Tracheal epithelial cell (primary cell): Measurements from ENCODE around the gene XRRA1. TPM values are rescaled to one million over a fixed set of nuclear protein-coding genes. Genes with fewer than 3 reads are reported as not detected.

Experiments
- total RNA-seq: library from RNA; depleted of rRNA; stranded (reverse); fragments of >200 nt; gene quantifications from 2 replicates; pipeline ENCODE4 v1.2.1, GENCODE V29; 2014

XRRA1 gene, protein sequence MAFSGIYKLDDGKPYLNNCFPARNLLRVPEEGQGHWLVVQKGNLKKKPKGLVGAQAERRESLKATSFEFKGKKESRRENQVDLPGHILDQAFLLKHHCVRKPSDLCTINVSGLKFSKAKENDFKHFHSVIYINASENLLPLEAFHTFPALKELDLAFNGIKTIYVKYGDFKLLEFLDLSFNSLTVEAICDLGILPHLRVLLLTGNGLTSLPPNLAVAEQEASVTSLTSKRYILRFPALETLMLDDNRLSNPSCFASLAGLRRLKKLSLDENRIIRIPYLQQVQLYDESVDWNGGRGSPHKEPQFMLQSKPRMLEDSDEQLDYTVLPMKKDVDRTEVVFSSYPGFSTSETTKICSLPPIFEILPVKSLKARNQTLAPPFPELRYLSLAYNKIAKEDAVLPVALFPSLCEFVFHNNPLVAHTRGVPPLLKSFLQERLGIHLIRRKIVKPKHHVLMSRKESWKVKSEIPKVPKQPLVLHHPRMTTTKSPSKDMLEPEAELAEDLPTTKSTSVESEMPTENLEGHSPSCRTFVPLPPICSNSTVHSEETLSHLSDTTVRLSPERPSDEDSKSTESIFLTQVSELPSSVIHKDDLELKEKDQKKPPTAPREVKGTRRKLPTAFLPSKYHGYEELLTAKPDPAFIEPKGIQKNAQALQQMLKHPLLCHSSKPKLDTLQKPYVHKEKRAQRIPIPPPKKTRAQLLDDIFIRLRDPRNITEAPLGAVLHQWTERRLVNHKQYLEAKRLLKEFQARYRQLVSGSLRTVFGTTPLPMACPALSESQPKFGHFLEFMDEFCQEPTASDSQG
- 5.5 and 20.9 TPM in 2 replicates for total RNA-seq

DNA sequence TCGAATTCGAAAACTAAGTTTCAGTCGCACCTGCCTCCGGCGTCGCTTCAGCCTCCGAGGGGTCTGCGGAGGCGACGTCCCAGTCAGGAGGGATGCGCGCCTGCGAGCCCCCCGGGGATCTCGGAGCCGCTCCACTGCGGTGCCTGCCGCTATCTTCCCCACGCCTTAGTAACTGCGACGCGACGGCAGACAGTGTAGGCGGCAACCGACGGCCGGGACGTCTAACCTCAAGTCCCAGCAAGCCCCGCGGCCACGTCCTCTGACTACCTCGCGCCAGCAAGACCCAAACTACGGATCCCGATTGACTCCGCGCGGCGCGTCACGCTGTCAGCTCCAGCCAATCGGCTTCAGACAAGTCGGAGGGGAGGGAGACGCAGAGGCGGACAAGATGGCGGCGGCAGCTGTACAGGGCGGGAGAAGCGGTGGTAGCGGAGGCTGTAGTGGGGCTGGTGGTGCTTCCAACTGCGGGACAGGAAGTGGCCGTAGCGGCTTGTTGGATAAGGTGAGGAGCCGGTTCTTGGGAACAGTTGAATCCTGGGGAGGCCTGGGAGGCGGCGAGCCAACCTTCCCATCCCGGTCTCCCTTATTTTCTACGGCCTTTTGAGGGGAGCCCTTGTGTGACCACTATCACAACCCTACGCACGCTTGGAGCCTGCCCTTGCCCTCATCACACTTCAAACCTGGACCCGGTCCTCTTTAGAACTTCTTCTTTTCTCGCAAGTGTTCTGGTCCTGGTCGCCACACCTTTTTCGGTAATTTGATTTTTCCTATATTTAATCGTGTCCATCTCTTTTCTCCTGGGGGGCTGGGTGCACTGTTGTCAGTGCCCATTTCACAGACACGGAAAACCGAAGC, at the start of gene XRRA1, which contains the start of gene SPCS2:
Gene XRRA1, minus strand, starts transcription at position 194 of the 855 bp plus-strand sequence. CDS start 8,213 bp downstream, outside the sequence.
Gene SPCS2, plus strand, starts transcription at position 369 of the 855 bp plus-strand sequence. Its CDS starts 20 bp downstream, at position 389.

DNA sequence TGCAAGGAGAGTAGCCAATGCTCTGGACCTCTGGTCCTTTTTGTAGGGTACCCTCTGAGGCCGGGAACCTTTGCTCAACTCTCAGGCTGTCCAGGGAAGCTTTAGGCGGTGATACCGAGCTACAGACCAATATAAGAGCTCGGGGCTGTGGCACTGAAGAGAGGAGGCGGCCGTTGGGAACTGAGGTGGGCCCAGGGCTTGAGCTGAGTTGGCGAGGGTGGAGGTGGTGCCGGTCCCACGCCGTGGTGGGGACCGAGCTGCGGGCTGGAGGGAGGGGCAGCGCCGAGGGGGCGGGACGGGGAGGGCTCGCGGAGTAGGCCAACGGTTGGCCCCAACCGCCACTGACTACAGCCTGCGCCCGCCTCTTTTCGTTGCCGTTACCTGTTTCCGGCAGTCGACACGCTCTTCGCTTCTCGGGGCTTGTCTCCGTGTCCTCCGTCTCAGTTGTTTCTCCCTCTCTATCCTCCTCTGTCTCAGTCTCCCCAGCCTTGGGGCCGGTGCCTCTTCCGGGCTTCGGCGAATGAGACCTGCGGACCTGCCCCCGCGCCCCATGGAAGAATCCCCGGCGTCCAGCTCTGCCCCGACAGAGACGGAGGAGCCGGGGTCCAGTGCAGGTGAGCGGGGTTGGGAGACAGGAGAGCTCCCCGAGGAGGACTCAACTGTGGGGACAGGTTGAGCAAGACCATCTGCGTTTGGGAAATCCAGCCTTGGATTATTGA, 39.8 kb upstream of the XRRA1 start, which contains the start of gene NEU3:
Gene NEU3, plus strand, starts transcription at position 393 of the 719 bp plus-strand sequence. Its CDS starts 128 bp downstream, at position 521.

Other genes starting within 250 kb of the XRRA1 start
- not detected in 2 replicates for gene CHRDL2, start 217.7 kb downstream of the XRRA1 start, total RNA-seq
- 15.3 and 17.8 TPM in 2 replicates for gene RNF169, start 200.2 kb downstream of the XRRA1 start, total RNA-seq
- 3.4 and 7.2 TPM in 2 replicates for gene SPCS2, start 175 bp upstream of the XRRA1 start, total RNA-seq
- gene NEU3, start 39.8 kb upstream of the XRRA1 start, total RNA-seq = 3.9 and 7.7 TPM in 2 replicates
- not detected in 2 replicates for gene OR2AT4, start 147.8 kb upstream of the XRRA1 start, total RNA-seq
- gene SLCO2B1, start 202.0 kb upstream of the XRRA1 start, total RNA-seq = 1.1 and 6.7 TPM in 2 replicates